ENCODE data around the gene DHRS3. TPM values are rescaled to one million over a fixed set of nuclear protein-coding genes. Genes with fewer than 3 reads are reported as not detected.

The DHRS3 gene
- polyA plus RNA-seq, 3 donors = 68.3 to 85.7 (median 68.8) TPM

DNA sequence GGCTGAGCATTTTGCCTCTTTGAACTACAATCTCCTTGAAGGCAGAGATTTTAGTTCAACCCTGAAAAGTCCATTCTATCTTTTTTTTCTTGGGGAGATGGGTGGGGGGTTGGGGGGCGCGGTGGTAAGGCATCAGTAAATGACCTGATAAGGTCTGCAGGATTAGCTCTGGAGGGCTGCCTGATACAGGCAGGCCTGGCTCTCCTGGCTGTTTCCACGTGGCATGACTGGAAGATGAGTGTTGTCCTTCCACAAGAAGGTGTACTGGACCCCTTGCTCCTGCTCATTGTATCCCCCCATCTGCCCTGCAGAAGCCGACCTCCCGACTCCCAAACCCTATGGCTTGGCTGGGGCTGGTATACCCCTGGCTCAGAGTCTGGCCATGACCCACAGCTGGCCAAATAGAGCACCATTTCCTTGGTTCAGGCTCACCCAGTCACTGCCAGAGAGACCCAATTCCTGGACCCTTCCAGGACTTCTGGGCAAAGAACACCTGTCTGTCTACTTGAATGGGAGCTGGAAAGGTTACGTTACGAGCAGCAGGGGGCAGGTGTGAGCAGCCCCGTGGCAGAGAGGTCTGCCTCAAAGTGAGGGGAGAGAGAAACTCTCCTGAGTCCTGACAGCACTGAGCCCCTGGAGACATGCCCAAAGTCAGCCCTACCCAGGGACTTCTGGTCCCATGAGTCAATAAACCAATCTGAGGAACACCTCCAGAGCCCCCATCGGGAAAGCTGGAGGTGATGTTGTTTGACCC lies 17.0 kb downstream of the DHRS3 start:
- DNase-seq (ENCODE audit: low read depth in 3 of 3, low spot score in 2 of 3) = no peak

GRCh38 chr1:12600335-12600734 lies 17.7 kb downstream of the DHRS3 start:
- DNase-seq (ENCODE audit: low read depth in 3 of 3, low spot score in 2 of 3) = no peak

- no peak for DNase-seq (ENCODE audit: low read depth in 3 of 3, low spot score in 2 of 3)
Measured at GRCh38 chr1:12599657-12600056, 18.4 kb downstream of the DHRS3 start.

DNA sequence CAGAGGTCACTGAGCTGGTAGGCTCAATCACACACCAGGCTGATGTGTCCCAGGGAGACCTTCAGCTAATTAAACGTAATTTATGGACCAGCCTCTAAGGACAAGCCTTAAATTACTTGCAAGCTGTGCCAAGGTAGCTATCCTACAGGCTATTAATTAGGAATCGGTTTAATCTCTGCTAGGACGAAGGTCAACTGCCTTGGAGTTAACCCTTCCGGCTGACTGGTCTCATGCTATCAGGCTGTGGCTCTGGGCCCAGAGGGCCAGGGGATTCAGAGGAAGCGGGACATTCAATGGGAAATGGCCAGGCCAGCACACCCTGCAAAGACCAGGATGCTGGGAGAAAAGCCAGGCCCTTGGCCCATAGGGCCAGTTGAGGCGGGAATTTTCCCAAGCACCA lies 19.0 kb downstream of the DHRS3 start:
- no peak for DNase-seq (ENCODE audit: low read depth in 3 of 3, low spot score in 2 of 3)

GRCh38 chr1:12597792-12598191 lies 20.2 kb downstream of the DHRS3 start:
- no peak for DNase-seq (ENCODE audit: low read depth in 3 of 3, low spot score in 2 of 3)

GRCh38 chr1:12596007-12596821 lies 21.8 kb downstream of the DHRS3 start:
- no peak for DNase-seq (ENCODE audit: low read depth in 3 of 3, low spot score in 2 of 3)

DNA sequence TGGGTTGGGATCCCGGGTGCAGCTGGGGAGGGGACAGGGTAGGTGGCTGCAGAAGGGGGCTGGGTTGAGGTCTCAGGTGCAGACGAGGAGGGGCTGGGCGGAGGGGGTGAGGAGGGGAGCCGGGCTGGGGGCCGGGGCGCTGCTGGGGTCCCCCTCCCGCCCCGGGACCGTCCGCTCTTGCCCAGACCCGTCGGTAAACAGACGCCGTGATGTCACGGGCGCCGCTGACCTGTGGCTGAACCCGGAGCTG lies 22.3 kb downstream of the DHRS3 start:
- no peak for DNase-seq (ENCODE audit: low read depth in 3 of 3, low spot score in 2 of 3)

DNA sequence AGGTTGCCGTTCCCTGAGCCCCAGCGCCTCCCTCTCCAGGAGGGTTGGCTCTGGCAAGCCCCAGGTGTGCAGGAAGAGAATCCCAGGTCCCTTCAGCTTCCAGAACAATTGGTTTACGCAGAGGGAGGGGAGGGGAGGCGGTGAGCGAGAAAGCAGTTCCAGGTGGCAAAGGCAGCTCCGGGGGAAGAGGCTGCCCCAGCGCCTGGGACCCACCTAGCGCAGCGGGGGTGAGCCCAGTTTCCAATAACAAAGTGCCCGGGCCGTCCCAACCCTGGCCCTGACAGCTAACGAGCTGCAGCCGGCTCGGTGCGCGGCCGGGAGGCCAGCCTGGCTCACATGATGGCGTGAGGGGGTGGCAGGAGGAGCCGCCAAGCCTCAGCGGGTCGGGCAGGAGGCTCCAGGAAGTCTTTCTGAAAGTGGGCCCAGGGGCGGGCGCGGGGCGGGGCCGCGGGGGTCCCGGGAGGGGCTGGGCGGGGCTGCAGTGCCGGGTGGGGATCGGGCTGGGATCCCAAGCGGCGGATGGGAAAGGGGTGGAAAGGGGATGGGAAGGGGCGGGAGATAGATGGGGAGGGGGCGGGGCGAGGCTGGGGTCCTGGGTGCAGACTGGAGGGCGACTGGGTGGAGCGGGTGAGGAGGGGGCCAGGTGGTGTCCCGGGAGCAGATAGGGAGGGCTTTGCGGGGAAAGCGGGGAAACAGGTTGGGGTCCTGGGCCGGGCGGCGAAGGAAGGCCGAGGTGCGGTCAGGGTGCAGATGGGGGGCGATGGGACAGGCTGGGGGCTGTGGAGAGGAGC lies 22.8 kb downstream of the DHRS3 start:
- no peak for DNase-seq (ENCODE audit: low read depth in 3 of 3, low spot score in 2 of 3)

DNA sequence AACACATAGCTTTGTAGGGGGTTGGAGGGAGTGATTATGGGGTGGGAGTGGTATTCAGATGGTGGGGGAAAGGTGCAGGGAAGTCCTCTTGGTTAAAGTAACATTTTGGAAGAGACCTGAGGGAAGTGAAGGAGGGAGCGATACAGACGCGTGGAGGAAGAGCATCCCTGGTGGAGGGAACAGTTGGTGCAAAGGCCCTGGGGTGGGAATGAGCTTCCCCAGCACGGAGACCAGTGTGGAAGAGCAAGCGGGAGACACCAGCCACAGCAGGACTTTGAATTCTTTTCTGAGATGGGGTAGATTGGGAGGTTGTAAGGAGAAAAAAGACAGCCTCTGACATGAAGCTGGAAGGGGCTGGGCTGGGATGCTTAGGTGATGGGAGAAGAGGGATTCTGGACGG lies 23.5 kb downstream of the DHRS3 start:
- DNase-seq (ENCODE audit: low read depth in 3 of 3, low spot score in 2 of 3) = no peak

GRCh38 chr1:12593621-12594066 lies 24.4 kb downstream of the DHRS3 start:
- DNase-seq (ENCODE audit: low read depth in 3 of 3, low spot score in 2 of 3) = no peak

GRCh38 chr1:12592496-12592895 lies 25.5 kb downstream of the DHRS3 start:
- DNase-seq (ENCODE audit: low read depth in 3 of 3, low spot score in 2 of 3) = no peak

DNA sequence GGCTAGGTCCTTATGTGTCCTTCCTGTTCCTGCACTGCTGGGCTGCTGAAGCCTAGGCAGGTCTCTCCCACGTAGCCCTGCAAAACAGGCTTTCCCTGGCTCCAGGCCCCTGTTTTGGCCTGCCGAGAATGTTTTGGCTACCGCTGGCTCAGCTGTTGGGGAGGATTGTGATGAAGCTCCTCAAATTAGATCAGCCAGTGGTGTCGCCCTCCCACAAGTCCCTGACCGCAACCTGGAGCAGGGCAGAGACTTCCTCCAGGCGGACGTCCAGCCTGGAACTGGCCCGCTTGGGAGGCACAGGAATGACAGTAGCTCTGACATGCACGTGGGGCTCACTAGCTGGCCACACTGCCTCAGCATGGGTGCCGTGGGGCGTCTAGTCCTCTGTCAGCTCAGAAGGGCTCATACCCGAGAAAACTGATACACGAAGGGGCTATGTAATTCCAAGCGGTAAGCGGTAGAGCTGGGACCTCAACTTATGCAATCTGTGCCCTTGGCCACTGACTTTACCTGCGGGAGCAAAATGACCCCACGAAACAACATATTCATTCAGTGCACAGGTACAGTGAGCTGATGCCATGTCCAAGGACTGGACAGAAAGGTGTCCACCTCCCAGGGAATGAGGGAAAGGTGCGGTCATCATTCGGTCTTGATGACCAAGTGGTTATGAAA lies 26.6 kb downstream of the DHRS3 start:
- DNase-seq (ENCODE audit: low read depth in 3 of 3, low spot score in 2 of 3) = no peak

DNA sequence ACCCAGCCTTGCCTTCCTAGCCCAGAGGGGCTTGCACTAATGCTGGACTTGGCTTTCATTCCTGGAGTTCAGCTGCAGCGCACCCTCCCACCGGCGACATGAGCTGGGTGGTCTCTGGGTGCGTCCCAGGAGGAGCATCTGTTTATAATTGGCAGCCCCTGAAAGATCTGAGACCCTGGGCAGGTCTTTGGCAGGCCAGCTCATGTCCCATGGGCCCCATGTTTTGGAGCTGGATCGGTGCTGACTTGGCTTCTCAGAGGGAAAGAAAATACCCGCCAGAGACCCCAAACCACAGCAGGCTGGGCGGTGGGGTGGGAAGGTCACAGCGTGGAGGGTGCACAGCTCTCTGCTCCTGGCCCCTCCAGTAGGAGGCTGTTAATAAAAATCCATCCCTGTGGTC lies 29.3 kb downstream of the DHRS3 start:
- no peak for DNase-seq (ENCODE audit: low read depth in 3 of 3, low spot score in 2 of 3)

DNA sequence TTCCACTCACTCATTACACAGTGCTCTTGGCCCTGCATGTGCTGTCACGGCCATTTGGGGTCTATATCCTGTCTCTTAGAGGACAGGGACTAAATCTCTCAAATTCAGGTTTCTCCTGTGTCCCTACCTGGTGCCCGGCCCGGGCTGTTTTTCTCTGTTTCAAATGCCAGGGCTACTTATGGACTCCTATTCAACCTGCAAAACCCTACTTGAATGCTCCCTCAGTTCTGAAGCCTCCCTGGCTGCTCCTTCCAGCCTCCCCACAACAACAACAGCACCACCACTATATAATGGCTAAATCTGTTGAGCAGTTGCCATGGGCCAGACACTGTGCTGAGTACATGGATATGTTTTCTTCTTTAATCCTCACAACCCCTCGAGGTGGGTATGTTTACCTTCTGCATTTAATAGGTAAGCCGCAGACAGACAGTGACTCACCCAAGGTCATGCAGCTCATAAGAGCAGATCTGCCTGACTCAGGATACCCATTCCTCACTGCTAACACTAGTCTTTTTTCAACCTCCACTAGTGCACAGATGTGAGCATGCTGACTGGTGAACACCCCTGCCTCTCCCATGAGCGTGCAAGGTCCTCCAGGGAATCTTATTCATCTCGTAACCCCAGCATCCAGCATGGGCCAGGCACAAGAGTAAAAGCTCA lies 29.9 kb downstream of the DHRS3 start:
- no peak for DNase-seq (ENCODE audit: low read depth in 3 of 3, low spot score in 2 of 3)

- DNase-seq (ENCODE audit: low read depth in 3 of 3, low spot score in 2 of 3) = no peak
Measured at GRCh38 chr1:12585951-12586942, 31.8 kb downstream of the DHRS3 start.

DNA sequence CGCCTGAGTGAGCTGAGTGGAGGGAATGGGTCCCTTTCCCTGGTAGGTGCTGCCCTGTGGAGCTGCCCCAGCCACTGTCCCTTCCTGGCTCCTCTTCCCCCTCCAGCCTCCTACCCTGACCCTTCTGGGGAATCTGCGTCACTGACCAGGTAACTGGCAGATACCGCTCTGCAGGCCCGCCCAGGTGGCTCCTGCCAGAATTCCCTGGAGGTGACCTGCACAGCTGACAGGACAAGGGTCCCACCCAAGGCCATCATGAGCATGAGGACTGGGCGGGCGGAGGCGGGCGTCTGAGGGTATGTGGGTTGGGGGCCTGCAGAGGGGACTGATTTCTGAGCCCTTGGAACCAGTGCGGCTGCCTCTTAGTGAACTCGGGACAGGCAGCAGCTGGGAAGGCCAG lies 32.5 kb downstream of the DHRS3 start:
- no peak for DNase-seq (ENCODE audit: low read depth in 3 of 3, low spot score in 2 of 3)

GRCh38 chr1:12584900-12585525 lies 33.0 kb downstream of the DHRS3 start:
- no peak for DNase-seq (ENCODE audit: low read depth in 3 of 3, low spot score in 2 of 3)

DNA sequence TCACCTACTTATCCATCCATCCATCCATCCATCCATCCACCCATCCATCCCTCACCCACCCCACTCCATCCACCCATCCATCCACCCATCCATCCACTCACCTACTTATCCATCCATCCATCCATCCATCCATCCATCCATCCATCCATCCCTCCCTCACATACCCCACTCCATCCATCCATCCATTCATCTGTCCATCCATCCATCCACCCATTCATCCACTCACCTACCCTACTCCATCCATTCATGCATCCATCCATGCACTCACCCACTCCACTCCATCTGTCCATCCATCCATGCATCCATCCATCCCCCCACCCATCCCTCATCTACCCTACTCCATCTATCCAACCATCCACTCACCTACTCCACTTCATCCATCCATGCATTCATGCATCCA lies 34.5 kb downstream of the DHRS3 start:
- DNase-seq (ENCODE audit: low read depth in 3 of 3, low spot score in 2 of 3) = no peak

- DNase-seq (ENCODE audit: low read depth in 3 of 3, low spot score in 2 of 3) = no peak
Measured at GRCh38 chr1:12582649-12583048, 35.4 kb downstream of the DHRS3 start.
